GM15510 (cell line): Measurements from ENCODE around the gene XPR1.

Source experiments
- POLR2A ChIP-seq: IDR thresholded peaks from 3 replicates; pipeline ENCODE4 v1.6.1; 2011; ENCODE audit warnings: borderline replicate concordance; ENCODE audit not compliant: insufficient read length; ENCODE audit errors: extremely low read depth

Gene XPR1

GRCh38 chr1:180859306-180859705 lies 227.5 kb downstream of the XPR1 start:
- no peak for TF ChIP-seq POLR2A

GRCh38 chr1:180860535-180860934 lies 228.7 kb downstream of the XPR1 start:
- no peak for TF ChIP-seq POLR2A

GRCh38 chr1:180862305-180862704 lies 230.5 kb downstream of the XPR1 start:
- TF ChIP-seq POLR2A = no peak

GRCh38 chr1:180863158-180863775 lies 231.4 kb downstream of the XPR1 start:
- no peak for TF ChIP-seq POLR2A

- no peak for TF ChIP-seq POLR2A
Observed at GRCh38 chr1:180881806-180882509, 250.1 kb downstream of the XPR1 start.

- TF ChIP-seq POLR2A = no peak
Observed at GRCh38 chr1:180884588-180885300, 252.9 kb downstream of the XPR1 start.

GRCh38 chr1:180886338-180886737 lies 254.5 kb downstream of the XPR1 start:
- no peak for TF ChIP-seq POLR2A

GRCh38 chr1:180887841-180888240 lies 256.0 kb downstream of the XPR1 start:
- TF ChIP-seq POLR2A = no peak

GRCh38 chr1:180888870-180889269 lies 257.0 kb downstream of the XPR1 start:
- no peak for TF ChIP-seq POLR2A

- no peak for TF ChIP-seq POLR2A
Observed at GRCh38 chr1:180889325-180889724, 257.5 kb downstream of the XPR1 start.

- TF ChIP-seq POLR2A = no peak
Observed at GRCh38 chr1:180892272-180892671, 260.4 kb downstream of the XPR1 start.

- no peak for TF ChIP-seq POLR2A
Observed at GRCh38 chr1:180892675-180893074, 260.9 kb downstream of the XPR1 start.

- TF ChIP-seq POLR2A = no peak
Observed at GRCh38 chr1:180893614-180894013, 261.8 kb downstream of the XPR1 start.

- no peak for TF ChIP-seq POLR2A
Observed at GRCh38 chr1:180896161-180896560, 264.3 kb downstream of the XPR1 start.

- TF ChIP-seq POLR2A = no peak
Observed at GRCh38 chr1:180898441-180899219, 266.8 kb downstream of the XPR1 start.
